ENCODE measurements around the gene CWC22. TPM values are rescaled to one million over a fixed set of nuclear protein-coding genes. Genes with fewer than 3 reads are reported as not detected.

The CWC22 gene
- total and polyA plus RNA-seq, 2 of the 13 experiments (the other 11 are each of a cell fraction or from before 2014, with no cell fraction given) = 5.7 to 29.2 TPM

DNA sequence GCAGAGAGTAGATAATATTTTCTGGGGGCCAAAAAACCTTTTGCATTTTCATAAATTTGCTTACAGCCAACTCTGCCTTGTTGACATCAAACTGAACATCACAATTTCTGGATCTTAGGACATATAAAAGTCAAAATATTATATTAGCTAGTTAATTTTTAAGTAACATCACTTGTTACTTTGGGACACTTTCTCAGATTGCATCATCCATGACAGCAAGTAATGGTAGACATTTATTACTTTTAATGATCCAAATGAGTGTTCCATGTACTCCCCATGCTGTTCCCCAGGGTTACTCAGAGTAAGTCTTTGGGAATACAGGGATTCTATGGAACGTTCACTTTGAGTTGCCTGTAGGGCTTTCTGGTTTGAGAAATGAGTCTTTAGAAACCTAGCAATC lies 39.1 kb upstream of the CWC22 start:
- FAIRE-seq = no peak

DNA sequence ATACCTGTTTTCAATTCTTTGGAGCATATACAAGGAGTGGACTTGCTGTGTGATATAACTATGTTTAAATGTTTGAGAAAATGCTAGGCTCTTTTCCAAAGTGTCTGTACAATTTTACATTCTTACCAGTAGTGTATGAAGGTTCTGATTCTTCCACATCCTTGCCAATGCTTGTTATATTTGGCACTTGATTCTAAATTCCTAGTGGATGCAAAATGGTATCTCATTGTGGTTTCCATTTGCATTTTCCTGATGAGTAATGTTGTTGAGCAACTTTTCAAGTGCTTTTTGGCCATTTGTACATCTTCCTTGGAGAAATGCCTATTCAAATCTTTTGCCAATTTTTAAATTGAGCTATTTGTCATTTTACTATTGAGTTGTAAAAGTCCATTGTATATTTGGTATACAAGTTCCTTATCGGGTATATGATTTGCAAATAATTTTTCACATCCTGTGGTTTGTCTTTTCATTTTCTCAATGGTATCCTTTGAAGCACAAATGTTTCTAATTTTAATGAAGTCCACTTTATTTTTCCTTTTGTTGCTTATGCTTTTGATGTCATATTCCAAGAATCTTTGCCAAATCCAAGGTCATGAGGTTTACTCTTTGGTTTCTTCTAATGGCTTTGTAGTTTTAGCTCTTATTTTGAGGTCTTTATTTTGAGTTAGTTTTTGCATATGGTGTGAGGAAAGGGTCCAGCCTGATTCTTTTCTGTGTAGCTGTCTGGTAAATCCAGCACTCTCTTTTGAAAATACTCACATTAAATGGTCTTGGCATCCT lies 33.2 kb upstream of the CWC22 start:
- no TSS peak for BruUV-seq (replicated peaks)
- no peaks in the 10 kb centered on the region for H3K79me2 ChIP-seq (ENCODE audit: insufficient read depth, low read length)
- ATAC-seq = no peak
- no peaks in the 10 kb centered on the region for H3K9me3 ChIP-seq (ENCODE audit: low read length)
- ChIA-PET POLR2A (no interaction called here), CTCF (ENCODE audit: low intra/inter-chr PET ratio, low total read pairs) (no interaction called here)
- no peaks in the 10 kb centered on the region for H4K20me1 ChIP-seq (ENCODE audit: insufficient read depth, low read length)
- 0% methylated on average over 1 of the region's 1 CpG for WGBS (ENCODE audit: low lambda C conversion rate)
- H3K27me3 ChIP-seq (ENCODE audit: control insufficient read depth in 1 of 2, insufficient read depth in 2 of 2, low read length in 2 of 2) = no peaks in the 10 kb centered on the region
- no peaks in the 10 kb centered on the region for H3K4me1 ChIP-seq (ENCODE audit: insufficient read depth, low read length)
- H3K4me3 ChIP-seq (replicated peaks in 1 of 3; ENCODE audit: insufficient read depth in 1 of 3, low read depth in 2 of 3, low read length in 3 of 3) = no peak overlapping the region
- no peak overlapping the region for H3K4me2 ChIP-seq (ENCODE audit: low read depth, low read length)
- H3K36me3 ChIP-seq (replicated peaks in 1 of 2; ENCODE audit: control insufficient read depth in 1 of 2, insufficient read depth in 2 of 2, low read length in 2 of 2) = no peaks in the 10 kb centered on the region
- intact Hi-C loops (cut with micrococcal nuclease; ENCODE audit: unreplicated experiment) = no loop called here
- no peak overlapping the region for H3K9ac ChIP-seq (ENCODE audit: insufficient read depth, low read depth, low read length)
- in situ Hi-C loops (cut with HindIII; ENCODE audit: extremely low pct_ligation_motif_present, low pct_unique_long_range_greater_than_20kb) = no loop called here
- H2AFZ ChIP-seq (ENCODE audit: low read length) = no peak overlapping the region
- no peak overlapping the region for H3K27ac ChIP-seq (ENCODE audit: extremely low read length, insufficient read depth, low read length)
- no peak for FAIRE-seq
- no peak for DNase-seq (ENCODE audit: low spot score)
- TF ChIP-seq, protein P1, sequence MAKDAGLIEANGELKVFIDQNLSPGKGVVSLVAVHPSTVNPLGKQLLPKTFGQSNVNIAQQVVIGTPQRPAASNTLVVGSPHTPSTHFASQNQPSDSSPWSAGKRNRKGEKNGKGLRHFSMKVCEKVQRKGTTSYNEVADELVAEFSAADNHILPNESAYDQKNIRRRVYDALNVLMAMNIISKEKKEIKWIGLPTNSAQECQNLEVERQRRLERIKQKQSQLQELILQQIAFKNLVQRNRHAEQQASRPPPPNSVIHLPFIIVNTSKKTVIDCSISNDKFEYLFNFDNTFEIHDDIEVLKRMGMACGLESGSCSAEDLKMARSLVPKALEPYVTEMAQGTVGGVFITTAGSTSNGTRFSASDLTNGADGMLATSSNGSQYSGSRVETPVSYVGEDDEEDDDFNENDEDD (CRISPR knock-in tag; IDR thresholded peaks at IDR 0.05; ENCODE audit: borderline replicate concordance) = no peak
- no peak for TF ChIP-seq GATAD1 (CRISPR knock-in tag; IDR thresholded peaks at IDR 0.05)
- no peak for TF ChIP-seq KLF13 (CRISPR knock-in tag; IDR thresholded peaks at IDR 0.05)
- TF ChIP-seq ZNF496 (CRISPR knock-in tag; IDR thresholded peaks at IDR 0.05; ENCODE audit: insufficient replicate concordance) = no peak
- no peak for TF ChIP-seq EP300 (IDR thresholded peaks at IDR 0.05; ENCODE audit: low read depth in 2 of 2, low read length in 2 of 2)
- no peak for TF ChIP-seq EP300 (CRISPR knock-in tag; IDR thresholded peaks at IDR 0.05; ENCODE audit: borderline replicate concordance)
- no peak for TF ChIP-seq FOXJ3 (CRISPR knock-in tag; IDR thresholded peaks at IDR 0.05; ENCODE audit: borderline replicate concordance)

More for the DNA sequence above, 39.1 kb upstream of the CWC22 start:
- CTCF ChIA-PET (ENCODE audit: low intra/inter-chr PET ratio, low total read pairs) = no interaction called here
- TF ChIP-seq ETV5 (CRISPR knock-in tag; IDR thresholded peaks at IDR 0.05; ENCODE audit: borderline replicate concordance) (no peak), CEBPB (IDR thresholded peaks at IDR 0.05; ENCODE audit: borderline replicate concordance, low read depth, low read length) (0 out of 2 replicates have a peak, but pooled peaks have one; percentile 10)
- intact Hi-C loops (cut with micrococcal nuclease; ENCODE audit: unreplicated experiment) (no loop called here), in situ Hi-C loops (cut with HindIII; ENCODE audit: extremely low pct_ligation_motif_present, low pct_unique_long_range_greater_than_20kb) (no loop called here)
- POLR2A ChIA-PET = no interaction called here
- 3% methylated on average over 1 of the region's 1 CpG for WGBS (ENCODE audit: low lambda C conversion rate)
- no peak for DNase-seq (ENCODE audit: low spot score)
- ATAC-seq = no peak
- Histone ChIP-seq H3K4me1 (ENCODE audit: insufficient read depth, low read length) (no peaks in the 10 kb centered on the region), H3K36me3 (replicated peaks in 1 of 2; ENCODE audit: control insufficient read depth in 1 of 2, insufficient read depth in 2 of 2, low read length in 2 of 2) (no peaks in the 10 kb centered on the region), H3K9me3 (ENCODE audit: low read length) (no peaks in the 10 kb centered on the region), H3K27ac (ENCODE audit: extremely low read length, insufficient read depth, low read length) (no peak overlapping the region), H2AFZ (ENCODE audit: low read length) (no peak overlapping the region), H3K27me3 (ENCODE audit: control insufficient read depth in 1 of 2, insufficient read depth in 2 of 2, low read length in 2 of 2) (no peaks in the 10 kb centered on the region), H3K79me2 (ENCODE audit: insufficient read depth, low read length) (no peaks in the 10 kb centered on the region), H3K9ac (ENCODE audit: insufficient read depth, low read depth, low read length) (no peak overlapping the region), H4K20me1 (ENCODE audit: insufficient read depth, low read length) (no peaks in the 10 kb centered on the region), H3K4me2 (ENCODE audit: low read depth, low read length) (no peak overlapping the region), H3K4me3 (replicated peaks in 1 of 3; ENCODE audit: insufficient read depth in 1 of 3, low read depth in 2 of 3, low read length in 3 of 3) (no peak overlapping the region)
- BruUV-seq (replicated peaks) = no TSS peak
